A549 (cell line): ENCODE measurements around the gene A2ML1.

Source experiments
- BHLHE40 ChIP-seq: IDR thresholded peaks from 2 replicates; pipeline ENCODE4 v1.6.1; 2012; ENCODE audit warnings: low read depth, low read length, inconsistent platforms
- ESRRA ChIP-seq: fragments of 150-350 bp; IDR thresholded peaks from 2 replicates; pipeline ENCODE4 v1.6.1; 2014; ENCODE audit warnings: mild to moderate bottlenecking, low read length, borderline replicate concordance
- MYC ChIP-seq: IDR thresholded peaks from 2 replicates; pipeline ENCODE4 v1.6.1; 2012; ENCODE audit warnings: mild to moderate bottlenecking, inconsistent platforms, low read length, improper control_type of control experiment, borderline replicate concordance
- POLR2AphosphoS2 ChIP-seq: conservative IDR thresholded peaks from 2 replicates; pipeline ENCODE4 v1.6.1; 2012; ENCODE audit warnings: low read length, improper control_type of control experiment, inconsistent platforms
- TF ChIP-seq, protein P1 (sequence below): fragments of >200 bp; sonication (Bioruptor Twin); formaldehyde crosslinking; IDR thresholded peaks from 3 replicates; pipeline ENCODE4 v1.5.1; 2016
- TF ChIP-seq, protein P2 (sequence below): fragments of >200 bp; sonication (Bioruptor Twin); formaldehyde crosslinking; IDR thresholded peaks from 3 replicates; pipeline ENCODE4 v1.6.1; 2016
- TF ChIP-seq, protein P3 (sequence below): fragments of 450-650 bp; IDR thresholded peaks from 2 replicates; pipeline ENCODE4 v1.6.1; 2014; ENCODE audit warnings: antibody characterized with exemption
- TF ChIP-seq, protein P4 (sequence below): fragments of 200-600 bp; sonication (generic); IDR thresholded peaks from 2 replicates; pipeline ENCODE4 v1.6.1; 2016; ENCODE audit warnings: antibody characterized with exemption, mild to moderate bottlenecking, moderate library complexity

DNA sequence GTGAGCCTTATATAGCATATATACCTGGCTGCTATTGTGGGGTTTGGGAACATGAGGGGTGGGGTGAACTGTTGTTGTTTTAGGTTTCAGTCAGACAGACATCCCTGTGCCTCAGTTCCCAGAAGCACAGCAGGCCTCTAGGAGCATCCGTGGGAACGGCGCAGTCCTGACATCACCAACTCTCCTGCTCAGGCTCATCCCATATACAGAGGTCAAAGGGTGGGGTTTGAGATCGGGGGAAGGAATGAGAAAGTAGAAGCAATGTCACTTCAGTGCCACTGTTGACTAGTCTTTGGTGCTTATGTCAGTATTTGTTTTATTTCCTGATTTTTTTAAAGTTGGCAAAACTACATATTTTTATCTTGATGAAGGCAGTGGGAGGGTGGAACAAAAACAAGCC is 43.1 kb upstream of the A2ML1 start:
- TF ChIP-seq, protein P1, sequence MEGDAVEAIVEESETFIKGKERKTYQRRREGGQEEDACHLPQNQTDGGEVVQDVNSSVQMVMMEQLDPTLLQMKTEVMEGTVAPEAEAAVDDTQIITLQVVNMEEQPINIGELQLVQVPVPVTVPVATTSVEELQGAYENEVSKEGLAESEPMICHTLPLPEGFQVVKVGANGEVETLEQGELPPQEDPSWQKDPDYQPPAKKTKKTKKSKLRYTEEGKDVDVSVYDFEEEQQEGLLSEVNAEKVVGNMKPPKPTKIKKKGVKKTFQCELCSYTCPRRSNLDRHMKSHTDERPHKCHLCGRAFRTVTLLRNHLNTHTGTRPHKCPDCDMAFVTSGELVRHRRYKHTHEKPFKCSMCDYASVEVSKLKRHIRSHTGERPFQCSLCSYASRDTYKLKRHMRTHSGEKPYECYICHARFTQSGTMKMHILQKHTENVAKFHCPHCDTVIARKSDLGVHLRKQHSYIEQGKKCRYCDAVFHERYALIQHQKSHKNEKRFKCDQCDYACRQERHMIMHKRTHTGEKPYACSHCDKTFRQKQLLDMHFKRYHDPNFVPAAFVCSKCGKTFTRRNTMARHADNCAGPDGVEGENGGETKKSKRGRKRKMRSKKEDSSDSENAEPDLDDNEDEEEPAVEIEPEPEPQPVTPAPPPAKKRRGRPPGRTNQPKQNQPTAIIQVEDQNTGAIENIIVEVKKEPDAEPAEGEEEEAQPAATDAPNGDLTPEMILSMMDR: no peak
- TF ChIP-seq, protein P2, sequence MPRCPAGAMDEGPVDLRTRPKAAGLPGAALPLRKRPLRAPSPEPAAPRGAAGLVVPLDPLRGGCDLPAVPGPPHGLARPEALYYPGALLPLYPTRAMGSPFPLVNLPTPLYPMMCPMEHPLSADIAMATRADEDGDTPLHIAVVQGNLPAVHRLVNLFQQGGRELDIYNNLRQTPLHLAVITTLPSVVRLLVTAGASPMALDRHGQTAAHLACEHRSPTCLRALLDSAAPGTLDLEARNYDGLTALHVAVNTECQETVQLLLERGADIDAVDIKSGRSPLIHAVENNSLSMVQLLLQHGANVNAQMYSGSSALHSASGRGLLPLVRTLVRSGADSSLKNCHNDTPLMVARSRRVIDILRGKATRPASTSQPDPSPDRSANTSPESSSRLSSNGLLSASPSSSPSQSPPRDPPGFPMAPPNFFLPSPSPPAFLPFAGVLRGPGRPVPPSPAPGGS: no peak
- TF ChIP-seq MYC (no peak), POLR2AphosphoS2 (no peak), ESRRA (no peak), BHLHE40 (no peak)
- TF ChIP-seq, protein P3, sequence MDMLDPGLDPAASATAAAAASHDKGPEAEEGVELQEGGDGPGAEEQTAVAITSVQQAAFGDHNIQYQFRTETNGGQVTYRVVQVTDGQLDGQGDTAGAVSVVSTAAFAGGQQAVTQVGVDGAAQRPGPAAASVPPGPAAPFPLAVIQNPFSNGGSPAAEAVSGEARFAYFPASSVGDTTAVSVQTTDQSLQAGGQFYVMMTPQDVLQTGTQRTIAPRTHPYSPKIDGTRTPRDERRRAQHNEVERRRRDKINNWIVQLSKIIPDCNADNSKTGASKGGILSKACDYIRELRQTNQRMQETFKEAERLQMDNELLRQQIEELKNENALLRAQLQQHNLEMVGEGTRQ: no peak
- TF ChIP-seq, protein P4, sequence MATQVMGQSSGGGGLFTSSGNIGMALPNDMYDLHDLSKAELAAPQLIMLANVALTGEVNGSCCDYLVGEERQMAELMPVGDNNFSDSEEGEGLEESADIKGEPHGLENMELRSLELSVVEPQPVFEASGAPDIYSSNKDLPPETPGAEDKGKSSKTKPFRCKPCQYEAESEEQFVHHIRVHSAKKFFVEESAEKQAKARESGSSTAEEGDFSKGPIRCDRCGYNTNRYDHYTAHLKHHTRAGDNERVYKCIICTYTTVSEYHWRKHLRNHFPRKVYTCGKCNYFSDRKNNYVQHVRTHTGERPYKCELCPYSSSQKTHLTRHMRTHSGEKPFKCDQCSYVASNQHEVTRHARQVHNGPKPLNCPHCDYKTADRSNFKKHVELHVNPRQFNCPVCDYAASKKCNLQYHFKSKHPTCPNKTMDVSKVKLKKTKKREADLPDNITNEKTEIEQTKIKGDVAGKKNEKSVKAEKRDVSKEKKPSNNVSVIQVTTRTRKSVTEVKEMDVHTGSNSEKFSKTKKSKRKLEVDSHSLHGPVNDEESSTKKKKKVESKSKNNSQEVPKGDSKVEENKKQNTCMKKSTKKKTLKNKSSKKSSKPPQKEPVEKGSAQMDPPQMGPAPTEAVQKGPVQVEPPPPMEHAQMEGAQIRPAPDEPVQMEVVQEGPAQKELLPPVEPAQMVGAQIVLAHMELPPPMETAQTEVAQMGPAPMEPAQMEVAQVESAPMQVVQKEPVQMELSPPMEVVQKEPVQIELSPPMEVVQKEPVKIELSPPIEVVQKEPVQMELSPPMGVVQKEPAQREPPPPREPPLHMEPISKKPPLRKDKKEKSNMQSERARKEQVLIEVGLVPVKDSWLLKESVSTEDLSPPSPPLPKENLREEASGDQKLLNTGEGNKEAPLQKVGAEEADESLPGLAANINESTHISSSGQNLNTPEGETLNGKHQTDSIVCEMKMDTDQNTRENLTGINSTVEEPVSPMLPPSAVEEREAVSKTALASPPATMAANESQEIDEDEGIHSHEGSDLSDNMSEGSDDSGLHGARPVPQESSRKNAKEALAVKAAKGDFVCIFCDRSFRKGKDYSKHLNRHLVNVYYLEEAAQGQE: no peak
